Activated T-cell treated with anti-CD3 and anti-CD28 coated beads, Interleukin-2, amount 50 U/mL, for 24 hours (primary cell): ENCODE measurements around the gene XRN1.
"Not testable (repeated sequence)": the region's sequence is repeated elsewhere in the genome, so short reads cannot be mapped to it uniquely, and the experiment has no call there.

ENCODE experiments used
- DNase-seq: peaks from one replicate; pipeline ENCODE4 v3.0.0-alpha.2; 2020
- H3K27ac Mint-ChIP-seq: 2 replicates; pipeline ENCODE4 v1.8.0; 2020; ENCODE audit warnings: mild to moderate bottlenecking, mixed read lengths
- H3K27me3 Mint-ChIP-seq: 2 replicates; pipeline ENCODE4 v1.8.0; 2020; ENCODE audit warnings: mixed read lengths
- H3K36me3 Mint-ChIP-seq: 2 replicates; pipeline ENCODE4 v1.8.0; 2020; ENCODE audit warnings: low read depth, mixed read lengths
- H3K4me1 Mint-ChIP-seq: 2 replicates; pipeline ENCODE4 v1.8.0; 2020; ENCODE audit warnings: low read depth, mixed read lengths
- H3K4me3 Mint-ChIP-seq: 2 replicates; pipeline ENCODE4 v1.8.0; 2020; ENCODE audit warnings: mild to moderate bottlenecking, moderate library complexity, mixed read lengths
- H3K9me3 Mint-ChIP-seq: 2 replicates; pipeline ENCODE4 v1.8.0; 2020; ENCODE audit warnings: mixed read lengths

Gene XRN1

GRCh38 chr3:142400537-142400936 is 47.3 kb downstream of the XRN1 start:
- H3K9me3 Mint-ChIP-seq, H3K4me3 Mint-ChIP-seq, DNase-seq, H3K4me1 Mint-ChIP-seq, H3K27me3 Mint-ChIP-seq, H3K27ac Mint-ChIP-seq: not testable (repeated sequence)
- H3K36me3 Mint-ChIP-seq = peaks cover 66% of the 10 kb centered on the region

- no peak for DNase-seq
- Mint-ChIP-seq H3K4me1 (no peaks in the 10 kb centered on the region), H3K4me3 (no peak overlapping the region), H3K27me3 (no peaks in the 10 kb centered on the region), H3K27ac (no peak overlapping the region), H3K9me3 (no peaks in the 10 kb centered on the region), H3K36me3 (peaks cover 39% of the 10 kb centered on the region)
Observed at GRCh38 chr3:142394921-142395622, 52.8 kb downstream of the XRN1 start.

- H3K4me1 Mint-ChIP-seq = no peaks in the 10 kb centered on the region
- no peaks in the 10 kb centered on the region for H3K9me3 Mint-ChIP-seq
- no peak for DNase-seq
- H3K27me3 Mint-ChIP-seq = no peaks in the 10 kb centered on the region
- H3K27ac Mint-ChIP-seq = no peak overlapping the region
- no peak overlapping the region for H3K4me3 Mint-ChIP-seq
- H3K36me3 Mint-ChIP-seq = peaks cover 83% of the 10 kb centered on the region
Observed at GRCh38 chr3:142385078-142385477, 62.8 kb downstream of the XRN1 start.

- Mint-ChIP-seq H3K9me3 (no peaks in the 10 kb centered on the region), H3K4me1 (peaks cover 8% of the 10 kb centered on the region), H3K27me3 (no peaks in the 10 kb centered on the region), H3K4me3 (no peak overlapping the region), H3K27ac (peak overlapping the region; percentile 53), H3K36me3 (peaks cover 84% of the 10 kb centered on the region)
- no peak for DNase-seq
Observed at GRCh38 chr3:142374687-142375086, 73.2 kb downstream of the XRN1 start.

- peaks cover 78% of the 10 kb centered on the region for H3K36me3 Mint-ChIP-seq
- H3K9me3 Mint-ChIP-seq, H3K4me3 Mint-ChIP-seq, H3K27me3 Mint-ChIP-seq, H3K27ac Mint-ChIP-seq, DNase-seq, H3K4me1 Mint-ChIP-seq: not testable (repeated sequence)
Observed at GRCh38 chr3:142369576-142369975, 78.3 kb downstream of the XRN1 start.

GRCh38 chr3:142366434-142366833 is 81.4 kb downstream of the XRN1 start:
- no peaks in the 10 kb centered on the region for H3K27me3 Mint-ChIP-seq
- H3K4me1 Mint-ChIP-seq = no peaks in the 10 kb centered on the region
- peaks cover 71% of the 10 kb centered on the region for H3K36me3 Mint-ChIP-seq
- no peak overlapping the region for H3K4me3 Mint-ChIP-seq
- DNase-seq = no peak
- no peaks in the 10 kb centered on the region for H3K9me3 Mint-ChIP-seq
- H3K27ac Mint-ChIP-seq = no peak overlapping the region

GRCh38 chr3:142363936-142364467 is 83.8 kb downstream of the XRN1 start:
- Mint-ChIP-seq H3K27me3 (no peaks in the 10 kb centered on the region), H3K9me3 (no peaks in the 10 kb centered on the region), H3K4me1 (no peaks in the 10 kb centered on the region), H3K36me3 (peaks cover 73% of the 10 kb centered on the region), H3K4me3 (no peak overlapping the region), H3K27ac (peak overlapping the region; percentile 27)
- DNase-seq = no peak

- H3K27ac Mint-ChIP-seq, H3K4me3 Mint-ChIP-seq, H3K4me1 Mint-ChIP-seq, H3K27me3 Mint-ChIP-seq, H3K9me3 Mint-ChIP-seq, DNase-seq: not testable (repeated sequence)
- H3K36me3 Mint-ChIP-seq = peaks cover 75% of the 10 kb centered on the region
Observed at GRCh38 chr3:142363433-142363832, 84.4 kb downstream of the XRN1 start.

GRCh38 chr3:142359367-142359766 is 88.5 kb downstream of the XRN1 start:
- H3K27me3 Mint-ChIP-seq = no peaks in the 10 kb centered on the region
- DNase-seq = no peak
- no peaks in the 10 kb centered on the region for H3K9me3 Mint-ChIP-seq
- H3K27ac Mint-ChIP-seq = no peak overlapping the region
- H3K4me1 Mint-ChIP-seq = no peaks in the 10 kb centered on the region
- no peak overlapping the region for H3K4me3 Mint-ChIP-seq
- H3K36me3 Mint-ChIP-seq = peaks cover 82% of the 10 kb centered on the region

GRCh38 chr3:142356818-142357217 is 91.0 kb downstream of the XRN1 start:
- H3K27me3 Mint-ChIP-seq = no peaks in the 10 kb centered on the region
- no peaks in the 10 kb centered on the region for H3K9me3 Mint-ChIP-seq
- H3K27ac Mint-ChIP-seq = no peak overlapping the region
- H3K4me3 Mint-ChIP-seq = no peak overlapping the region
- H3K4me1 Mint-ChIP-seq = no peaks in the 10 kb centered on the region
- peaks cover 84% of the 10 kb centered on the region for H3K36me3 Mint-ChIP-seq
- no peak for DNase-seq

GRCh38 chr3:142355692-142356091 is 92.1 kb downstream of the XRN1 start:
- no peak overlapping the region for H3K4me3 Mint-ChIP-seq
- H3K27ac Mint-ChIP-seq = no peak overlapping the region
- H3K4me1 Mint-ChIP-seq = no peaks in the 10 kb centered on the region
- H3K9me3 Mint-ChIP-seq = no peaks in the 10 kb centered on the region
- no peak for DNase-seq
- no peaks in the 10 kb centered on the region for H3K27me3 Mint-ChIP-seq
- H3K36me3 Mint-ChIP-seq = peaks cover 74% of the 10 kb centered on the region

GRCh38 chr3:142354076-142354475 is 93.8 kb downstream of the XRN1 start:
- no peaks in the 10 kb centered on the region for H3K9me3 Mint-ChIP-seq
- H3K27me3 Mint-ChIP-seq = no peaks in the 10 kb centered on the region
- H3K27ac Mint-ChIP-seq = no peak overlapping the region
- no peak for DNase-seq
- no peaks in the 10 kb centered on the region for H3K4me1 Mint-ChIP-seq
- peaks cover 64% of the 10 kb centered on the region for H3K36me3 Mint-ChIP-seq
- H3K4me3 Mint-ChIP-seq = no peak overlapping the region

GRCh38 chr3:142353571-142353970 is 94.3 kb downstream of the XRN1 start:
- no peak overlapping the region for H3K27ac Mint-ChIP-seq
- peaks cover 64% of the 10 kb centered on the region for H3K36me3 Mint-ChIP-seq
- H3K9me3 Mint-ChIP-seq = no peaks in the 10 kb centered on the region
- no peaks in the 10 kb centered on the region for H3K4me1 Mint-ChIP-seq
- H3K27me3 Mint-ChIP-seq = no peaks in the 10 kb centered on the region
- no peak for DNase-seq
- H3K4me3 Mint-ChIP-seq = no peak overlapping the region

- H3K4me1 Mint-ChIP-seq, H3K27me3 Mint-ChIP-seq, DNase-seq, H3K9me3 Mint-ChIP-seq, H3K4me3 Mint-ChIP-seq, H3K27ac Mint-ChIP-seq: not testable (repeated sequence)
- peaks cover 63% of the 10 kb centered on the region for H3K36me3 Mint-ChIP-seq
Observed at GRCh38 chr3:142352698-142353097, 95.1 kb downstream of the XRN1 start.

GRCh38 chr3:142348460-142348859 is 99.4 kb downstream of the XRN1 start:
- Mint-ChIP-seq H3K36me3 (peaks cover 57% of the 10 kb centered on the region), H3K9me3 (no peaks in the 10 kb centered on the region), H3K27ac (no peak overlapping the region), H3K27me3 (no peaks in the 10 kb centered on the region), H3K4me3 (no peak overlapping the region), H3K4me1 (no peaks in the 10 kb centered on the region)
- DNase-seq = no peak

- no peak overlapping the region for H3K4me3 Mint-ChIP-seq
- H3K27ac Mint-ChIP-seq = no peak overlapping the region
- H3K27me3 Mint-ChIP-seq = no peaks in the 10 kb centered on the region
- no peak for DNase-seq
- H3K4me1 Mint-ChIP-seq = peaks cover 3% of the 10 kb centered on the region
- peaks cover 19% of the 10 kb centered on the region for H3K9me3 Mint-ChIP-seq
- peaks cover 80% of the 10 kb centered on the region for H3K36me3 Mint-ChIP-seq
Observed at GRCh38 chr3:142337994-142338393, 109.8 kb downstream of the XRN1 start.
